ENCODE results near the gene RAVER1.

DNA sequence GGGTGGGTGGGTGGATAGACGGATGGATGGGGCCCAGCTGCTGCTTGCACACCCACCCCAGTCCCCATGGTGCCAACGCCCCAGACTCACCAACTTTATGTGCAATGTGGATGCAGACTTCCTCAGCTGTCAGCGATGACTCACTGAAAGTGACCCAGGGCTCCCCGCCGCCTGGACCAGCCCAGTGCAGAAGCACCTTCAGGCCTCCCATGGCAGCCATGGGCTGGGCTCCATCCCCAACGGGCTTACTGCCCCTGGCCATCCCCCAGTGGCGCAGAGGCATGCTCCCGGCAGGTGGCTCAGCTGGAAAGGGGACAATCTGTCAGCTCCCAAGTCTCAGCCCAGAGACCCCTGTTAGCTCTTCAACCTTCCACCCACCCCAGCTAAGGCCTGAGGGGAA is 44.8 kb upstream of the RAVER1 start:
- TF ChIP-seq, protein P1, sequence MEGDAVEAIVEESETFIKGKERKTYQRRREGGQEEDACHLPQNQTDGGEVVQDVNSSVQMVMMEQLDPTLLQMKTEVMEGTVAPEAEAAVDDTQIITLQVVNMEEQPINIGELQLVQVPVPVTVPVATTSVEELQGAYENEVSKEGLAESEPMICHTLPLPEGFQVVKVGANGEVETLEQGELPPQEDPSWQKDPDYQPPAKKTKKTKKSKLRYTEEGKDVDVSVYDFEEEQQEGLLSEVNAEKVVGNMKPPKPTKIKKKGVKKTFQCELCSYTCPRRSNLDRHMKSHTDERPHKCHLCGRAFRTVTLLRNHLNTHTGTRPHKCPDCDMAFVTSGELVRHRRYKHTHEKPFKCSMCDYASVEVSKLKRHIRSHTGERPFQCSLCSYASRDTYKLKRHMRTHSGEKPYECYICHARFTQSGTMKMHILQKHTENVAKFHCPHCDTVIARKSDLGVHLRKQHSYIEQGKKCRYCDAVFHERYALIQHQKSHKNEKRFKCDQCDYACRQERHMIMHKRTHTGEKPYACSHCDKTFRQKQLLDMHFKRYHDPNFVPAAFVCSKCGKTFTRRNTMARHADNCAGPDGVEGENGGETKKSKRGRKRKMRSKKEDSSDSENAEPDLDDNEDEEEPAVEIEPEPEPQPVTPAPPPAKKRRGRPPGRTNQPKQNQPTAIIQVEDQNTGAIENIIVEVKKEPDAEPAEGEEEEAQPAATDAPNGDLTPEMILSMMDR (conservative IDR thresholded peaks at IDR 0.05) = no peak
- TF ChIP-seq ZFX (IDR thresholded peaks at IDR 0.05) = no peak
